ENCODE data around the gene COL1A1. TPM values are rescaled to one million over a fixed set of nuclear protein-coding genes. Genes with fewer than 3 reads are reported as not detected.

Gene COL1A1
- total RNA-seq, 2 donors from 2014 or later: 33.5 to 91.9 TPM

- intact Hi-C loops (cut with DNase I, micrococcal nuclease): no loop called here
- DNase-seq: no peak
- ATAC-seq: no peak
These were observed 20.8 kb downstream of the COL1A1 start for GRCh38 chr17:50180620-50181019.

DNA sequence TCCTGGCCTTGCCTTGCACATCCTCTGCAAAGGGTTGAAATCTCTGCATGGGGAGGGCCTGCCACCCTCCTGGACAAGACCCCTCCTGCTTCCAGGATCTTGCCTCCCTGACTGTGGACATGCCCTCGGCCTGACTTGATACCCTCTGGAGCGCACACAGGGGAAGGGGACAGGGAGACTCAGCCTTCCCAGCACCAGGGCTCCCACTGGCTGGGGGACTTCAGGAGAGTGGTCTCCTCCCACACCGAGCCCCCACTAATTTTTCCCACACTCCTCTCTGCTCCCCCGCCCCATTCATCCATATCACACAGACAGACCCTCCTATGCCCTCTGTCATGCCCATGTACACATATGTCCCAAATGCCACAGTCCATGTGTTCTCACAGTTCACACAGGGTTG lies 21.3 kb downstream of the COL1A1 start:
- intact Hi-C loops (cut with DNase I, micrococcal nuclease): no loop called here
- no peak for DNase-seq
- no peak for ATAC-seq

DNA sequence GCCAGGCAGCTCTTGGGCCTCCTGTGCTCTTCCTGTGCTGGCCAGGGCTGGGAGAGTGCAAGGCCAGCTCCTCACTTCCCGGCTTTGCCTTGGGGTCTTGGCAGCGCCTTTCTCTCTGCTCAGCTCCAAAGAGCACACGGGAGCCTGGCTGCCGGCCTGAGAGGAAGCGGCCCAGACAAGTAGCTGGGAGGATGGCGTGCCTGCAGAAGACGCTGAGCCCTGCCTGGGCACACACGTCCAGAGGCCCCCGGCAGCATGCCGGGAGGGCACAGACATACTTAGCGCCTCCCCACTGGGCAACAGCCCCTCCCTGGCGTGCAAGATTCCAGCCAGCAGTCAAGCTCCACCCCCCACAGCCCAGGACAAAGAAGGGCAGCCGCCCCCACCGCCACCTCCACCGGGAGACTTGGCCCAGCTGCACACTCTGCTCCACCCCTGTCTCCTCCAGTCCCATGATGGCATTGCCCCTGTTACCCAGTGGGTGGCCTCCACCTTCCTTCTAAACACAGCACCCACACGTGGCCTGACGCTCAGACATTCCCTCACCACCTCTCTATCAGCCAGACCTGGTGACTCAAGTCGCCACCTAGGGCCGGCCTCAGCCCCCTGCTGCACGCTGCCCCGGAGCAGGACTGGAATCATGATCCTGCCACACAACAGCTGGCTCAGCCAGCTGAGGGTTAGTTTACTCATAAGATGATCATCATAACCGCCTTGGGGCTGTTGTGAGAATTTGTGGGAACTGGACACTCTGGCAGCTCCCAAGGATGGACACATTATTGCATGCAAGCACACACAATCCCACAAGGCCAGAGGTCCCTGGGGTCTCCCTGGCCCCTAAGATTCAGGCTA lies 23.2 kb downstream of the COL1A1 start:
- ATAC-seq (peak; percentile 89), DNase-seq (peak; percentile 83 to 84)
- intact Hi-C loops (cut with DNase I, micrococcal nuclease): loop anchor here in 1 of 2 donors (10.0 kb wide), 1 partner anchor 63 kb away; no protein-coding TSS in a partner anchor

DNA sequence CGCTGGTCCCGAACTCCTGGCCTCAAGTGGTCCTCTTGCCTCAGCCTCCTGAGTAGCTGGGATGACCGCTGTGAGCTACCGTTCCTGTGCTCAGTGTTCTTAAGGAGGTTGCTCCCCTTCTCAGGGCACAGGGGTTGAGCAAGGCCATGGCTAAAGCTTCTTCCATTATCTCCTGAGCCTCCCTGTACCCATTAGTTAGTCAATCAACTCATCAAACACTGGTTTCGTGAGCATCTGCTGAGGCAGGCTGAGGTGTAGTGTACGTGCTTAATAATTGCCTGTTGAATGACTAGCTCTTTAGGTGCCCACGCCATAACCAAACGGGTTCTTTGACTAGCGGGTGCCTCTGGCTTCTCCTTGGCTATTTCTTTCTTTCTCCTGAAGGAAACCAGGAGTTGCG lies 24.0 kb downstream of the COL1A1 start:
- intact Hi-C loops (cut with DNase I, micrococcal nuclease): loop anchor here in 1 of 2 donors (10.0 kb wide), 1 partner anchor 63 kb away; no protein-coding TSS in a partner anchor
- DNase-seq: no peak
- no peak for ATAC-seq

GRCh38 chr17:50176559-50177357 lies 24.7 kb downstream of the COL1A1 start:
- ATAC-seq (no peak), DNase-seq (no peak)
- intact Hi-C loops (cut with DNase I, micrococcal nuclease): loop anchor here in 1 of 2 donors (10.0 kb wide), 1 partner anchor 62 kb away; no protein-coding TSS in a partner anchor

DNA sequence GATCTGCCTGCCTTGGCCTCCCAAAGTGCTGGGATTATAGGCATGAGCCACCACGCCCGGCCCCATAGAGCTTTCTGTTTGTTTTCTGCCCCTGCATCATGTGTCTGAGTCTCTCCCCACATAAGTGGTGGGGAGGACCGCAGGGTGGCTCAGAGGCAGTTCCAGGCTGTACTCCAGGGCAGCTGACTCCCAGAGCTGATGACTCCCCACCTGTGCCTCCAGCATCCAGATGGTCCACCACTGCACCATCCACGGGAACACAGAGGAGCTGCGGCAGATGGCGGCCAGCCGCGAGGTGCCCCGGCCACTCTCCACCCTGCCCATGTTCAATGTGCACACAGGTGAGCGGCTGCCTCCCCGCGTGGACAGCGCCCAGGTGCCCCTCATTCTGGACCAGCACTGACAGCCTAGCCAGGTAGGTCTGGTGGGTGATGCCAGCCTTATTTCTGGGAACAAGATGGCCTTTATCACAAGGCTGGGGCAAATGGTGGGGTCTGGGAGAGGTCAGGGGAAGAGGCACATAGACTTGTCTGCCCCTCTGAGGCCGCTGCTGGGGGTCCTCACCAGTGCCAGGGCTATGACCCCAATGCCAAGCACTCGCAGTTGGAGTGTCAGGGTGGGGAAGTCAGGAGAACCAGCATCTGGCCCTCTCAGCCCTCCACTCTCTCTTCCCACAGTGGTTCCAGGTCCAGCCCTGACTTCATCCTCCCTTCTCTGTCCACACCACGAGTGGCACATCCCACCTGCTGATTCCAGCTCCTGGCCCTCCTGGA lies 26.2 kb downstream of the COL1A1 start:
- intact Hi-C loops (cut with DNase I, micrococcal nuclease): loop anchor here in 1 of 2 donors (10.0 kb wide), 1 partner anchor 60 kb away; no protein-coding TSS in a partner anchor
- DNase-seq (no peak), ATAC-seq (no peak)

GRCh38 chr17:50174444-50174843 lies 27.0 kb downstream of the COL1A1 start:
- ATAC-seq: no peak
- DNase-seq: no peak
- intact Hi-C loops (cut with DNase I, micrococcal nuclease): loop anchor here in 1 of 2 donors (10.0 kb wide), 1 partner anchor 60 kb away; no protein-coding TSS in a partner anchor

GRCh38 chr17:50173335-50173941 lies 28.0 kb downstream of the COL1A1 start:
- DNase-seq (no peak), ATAC-seq (no peak)
- intact Hi-C loops (cut with DNase I, micrococcal nuclease): loop anchor here in 1 of 2 donors (10.0 kb wide), 1 partner anchor 59 kb away; no protein-coding TSS in a partner anchor

DNA sequence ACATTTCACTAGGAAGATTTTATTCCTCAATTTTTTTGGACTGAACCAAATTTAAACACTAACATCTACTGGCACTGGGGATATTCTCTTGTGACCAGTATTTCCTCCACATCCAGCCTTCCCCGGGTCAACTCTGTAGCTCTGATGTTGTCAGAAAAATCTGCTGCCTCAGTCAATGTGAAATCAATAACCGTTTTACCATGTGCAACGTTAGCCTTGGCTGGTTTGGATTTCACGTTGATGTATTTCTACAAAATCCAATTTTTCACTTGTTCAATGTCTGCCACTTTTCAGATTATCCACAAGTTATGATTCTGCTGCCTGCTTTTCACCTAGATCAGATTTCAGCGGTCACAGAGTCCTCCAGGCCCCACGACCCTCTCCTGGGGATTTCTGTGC lies 28.5 kb downstream of the COL1A1 start:
- intact Hi-C loops (cut with DNase I, micrococcal nuclease): loop anchor here in 1 of 2 donors (10.0 kb wide), 1 partner anchor 58 kb away; no protein-coding TSS in a partner anchor
- no peak for ATAC-seq
- no peak for DNase-seq

- intact Hi-C loops (cut with DNase I, micrococcal nuclease): loop anchor here in 1 of 2 donors (10.0 kb wide), 1 partner anchor 57 kb away; no protein-coding TSS in a partner anchor
- no peak for DNase-seq
- no peak for ATAC-seq
These were observed 29.3 kb downstream of the COL1A1 start for GRCh38 chr17:50172130-50172529.

DNA sequence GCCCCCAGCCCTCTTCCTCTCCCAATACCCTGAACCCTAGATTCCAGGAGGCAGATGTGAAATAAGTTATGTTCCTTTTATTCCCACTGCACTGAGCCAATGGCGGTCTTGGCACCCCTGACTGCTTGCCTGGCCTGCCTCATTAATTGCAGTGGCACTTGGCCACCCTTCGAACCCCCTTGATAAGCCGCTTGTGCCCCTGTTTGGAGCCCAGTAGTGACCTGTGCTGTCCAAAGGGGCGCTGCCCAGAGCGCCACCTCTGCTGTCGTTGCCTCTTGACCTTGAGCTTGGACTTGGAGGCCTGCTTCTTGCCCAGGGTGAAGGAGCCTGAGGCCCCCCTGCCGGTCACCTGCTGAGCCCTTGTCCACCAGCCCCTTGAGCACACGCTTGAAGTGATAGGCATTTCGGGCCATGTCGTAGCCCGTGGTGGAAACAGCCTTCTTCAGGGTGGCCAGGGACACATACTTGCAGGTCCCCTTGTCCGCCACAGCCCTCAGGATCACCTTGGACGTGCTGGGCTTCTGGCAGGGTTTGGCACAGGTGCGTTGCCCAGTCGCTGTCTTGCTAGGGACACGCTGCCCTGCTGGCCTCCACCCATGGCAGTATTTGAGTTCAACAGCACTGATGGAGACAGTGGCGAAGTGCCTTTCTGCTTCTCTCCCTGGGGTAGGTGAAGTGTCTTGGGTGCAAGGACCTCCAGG lies 29.9 kb downstream of the COL1A1 start:
- DNase-seq (no peak), ATAC-seq (no peak)
- intact Hi-C loops (cut with DNase I, micrococcal nuclease): loop anchor here in 1 of 2 donors (10.0 kb wide), 1 partner anchor 57 kb away; no protein-coding TSS in a partner anchor

GRCh38 chr17:50170662-50171370 lies 30.6 kb downstream of the COL1A1 start:
- ATAC-seq: no peak
- intact Hi-C loops (cut with DNase I, micrococcal nuclease): loop anchor here in 1 of 2 donors (10.0 kb wide), 1 partner anchor 56 kb away; no protein-coding TSS in a partner anchor
- no peak for DNase-seq

DNA sequence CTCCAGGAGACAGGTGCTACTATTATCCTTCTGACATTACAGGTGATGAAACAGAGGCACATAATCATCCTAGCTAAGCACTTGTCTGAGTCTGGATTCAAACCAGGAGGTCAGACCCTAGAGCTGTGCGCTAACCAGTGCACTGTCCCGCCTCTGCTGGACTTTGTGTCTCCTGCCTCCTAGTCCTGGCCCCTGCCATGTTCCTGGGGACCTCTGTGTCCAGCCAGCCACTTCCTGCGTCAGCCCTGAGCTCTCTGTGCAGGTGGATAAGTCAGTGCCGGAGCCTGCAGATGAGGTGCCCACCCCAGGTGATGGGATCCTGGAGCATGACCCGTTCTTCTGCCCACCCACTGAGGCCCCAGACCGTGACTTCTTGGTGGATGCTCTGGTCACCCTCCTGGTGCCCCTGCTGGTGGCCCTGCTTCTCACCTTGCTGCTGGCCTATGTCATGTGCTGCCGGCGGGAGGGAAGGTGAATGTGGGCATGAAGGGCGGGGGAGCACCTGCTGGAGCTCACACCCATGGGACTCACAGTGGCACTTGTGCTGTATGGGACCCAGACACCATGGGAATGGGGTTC lies 31.5 kb downstream of the COL1A1 start:
- intact Hi-C loops (cut with DNase I, micrococcal nuclease): loop anchor here in 1 of 2 donors (10.0 kb wide), 1 partner anchor 55 kb away; no protein-coding TSS in a partner anchor
- no peak for ATAC-seq
- no peak for DNase-seq

- ATAC-seq (peak; percentile 70), DNase-seq (peak in 1 of 2 donors; percentile 47)
- intact Hi-C loops (cut with DNase I, micrococcal nuclease): no loop called here
These were observed 32.2 kb downstream of the COL1A1 start for GRCh38 chr17:50169121-50169764.

DNA sequence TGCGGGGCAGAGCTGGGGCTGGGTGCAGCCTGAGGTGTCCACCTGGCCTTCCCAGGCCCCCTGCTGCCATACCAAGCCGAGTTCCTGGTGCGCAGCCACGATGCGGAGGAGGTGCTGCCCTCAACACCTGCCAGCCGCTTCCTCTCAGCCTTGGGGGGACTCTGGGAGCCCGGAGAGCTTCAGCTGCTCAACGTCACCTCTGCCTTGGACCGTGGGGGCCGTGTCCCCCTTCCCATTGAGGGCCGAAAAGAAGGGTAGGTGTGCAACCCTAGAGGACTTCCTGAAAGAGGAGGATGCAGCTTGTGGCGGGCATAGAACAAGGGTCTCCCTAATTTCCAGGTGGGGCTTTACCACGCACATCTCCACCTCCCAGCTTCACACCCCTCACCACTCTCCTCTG lies 33.1 kb downstream of the COL1A1 start:
- intact Hi-C loops (cut with DNase I, micrococcal nuclease): no loop called here
- DNase-seq (no peak), ATAC-seq (no peak)

- ATAC-seq (no peak), DNase-seq (no peak)
- intact Hi-C loops (cut with DNase I, micrococcal nuclease): no loop called here
These were observed 34.1 kb downstream of the COL1A1 start for GRCh38 chr17:50167371-50167770.

Data from left colon (tissue), 2 donors.